Esophagus squamous epithelium (tissue), 5 donors: ENCODE measurements around the gene TWF1. TPM values are rescaled to one million over a fixed set of nuclear protein-coding genes. Genes with fewer than 3 reads are reported as not detected.
"Not testable (repeated sequence)": the region's sequence is repeated elsewhere in the genome, so short reads cannot be mapped to it uniquely, and the experiment has no call there.

Experiments used
- DNase-seq: peaks from one replicate; lab custom pipeline; 2025; lab: John Stamatoyannopoulos, UW
- H3K27ac ChIP-seq, 4 donors: fragments of 200-600 bp; sonication (generic); one replicate each; pipeline ENCODE4 v1.5.1; 2016 to 2019; ENCODE audit warnings: mild to moderate bottlenecking in 1 of 4
- H3K27me3 ChIP-seq, 4 donors: fragments of 200-600 bp; sonication (generic); 1 replicate in 3 of 4; 2 replicates in 1 of 4; pipeline versions ENCODE4 v1.5.1 to v1.6.0; 2017 to 2021; ENCODE audit warnings: antibody characterized with exemption in 1 of 4
- H3K36me3 ChIP-seq, 3 donors: fragments of 200-600 bp; sonication (generic); one replicate each; pipeline ENCODE4 v1.5.1; 2016 to 2019
- H3K4me1 ChIP-seq, 3 donors: fragments of 200-600 bp; sonication (generic); one replicate each; pipeline ENCODE4 v1.5.1; 2017 to 2019
- H3K4me3 ChIP-seq, 4 donors: fragments of 200-600 bp; sonication (generic); 1 replicate in 3 of 4; 2 replicates in 1 of 4; pipeline ENCODE4 v1.5.1; 2016 to 2019; ENCODE audit warnings: mild to moderate bottlenecking in 2 of 4, moderate library complexity in 1 of 4
- H3K9me3 ChIP-seq, 3 donors: fragments of 200-600 bp; sonication (generic); one replicate each; pipeline ENCODE4 v1.5.1; 2016 to 2019
- CTCF ChIP-seq, 6 experiments: fragments of 450-650 bp in 4 of 6; fragments of 200-600 bp in 2 of 6; sonication (generic) in 2 of 6; IDR thresholded peaks; one replicate each; pipeline ENCODE4 v1.5.1; 2016 to 2019; ENCODE audit warnings: antibody characterized with exemption in 6 of 6, mild to moderate bottlenecking in 4 of 6, moderate library complexity in 4 of 6
- POLR2A ChIP-seq, 4 donors: fragments of 450-650 bp; IDR thresholded peaks; one replicate each; pipeline ENCODE4 v1.6.1; 2017; ENCODE audit warnings: antibody characterized with exemption in 4 of 4, mild to moderate bottlenecking in 4 of 4, moderate library complexity in 3 of 4
- WGBS, 2 donors: methylation state at CpG; one replicate each; pipeline ENCODE4 v1.1.5; 2018; 5-methylcytosine and 5-hydroxymethylcytosine counted together
- intact Hi-C: fragments of 100-400 bp; cut with DNase I; formaldehyde crosslinking; loops from one replicate; pipeline ENCODE4 v1.15.0; 2022
- total RNA-seq, 4 donors: library from RNA; depleted of rRNA; stranded (reverse); fragments of >200 nt; gene quantifications; one replicate each; pipeline ENCODE4 v1.1.0, GENCODE V29; 2016
- donor health status: DM: yes; HTN: yes; CAD: no.

The TWF1 gene
- total RNA-seq, 4 donors from 2014 or later: 112 to 230 (median 194) TPM

DNA sequence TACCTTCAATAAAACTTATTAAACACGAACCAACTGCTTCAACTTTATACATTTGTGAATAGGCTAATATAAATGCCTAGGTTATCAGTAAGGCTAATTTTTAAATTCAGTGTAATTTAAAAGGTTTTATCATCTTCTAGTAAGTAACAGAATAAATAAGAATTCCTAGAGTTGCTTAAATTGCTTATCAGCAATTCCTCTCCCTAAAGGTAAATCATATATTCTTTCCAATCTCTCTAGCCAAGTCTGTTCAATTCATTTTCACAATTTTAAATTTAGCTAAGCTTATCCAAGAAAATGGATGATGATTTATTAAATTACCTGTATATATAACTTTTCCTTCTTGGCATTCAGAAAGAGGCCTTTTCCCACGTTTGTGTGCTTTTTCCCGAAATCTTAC is 52.1 kb downstream of the TWF1 start:
- no peak overlapping the region for H3K4me3 ChIP-seq
- H3K27me3 ChIP-seq: no peaks in the 10 kb centered on the region
- H3K9me3 ChIP-seq: no peaks in the 10 kb centered on the region
- peaks cover 0 to 15% (median 10%) of the 10 kb centered on the region in 3 donors for H3K4me1 ChIP-seq
- H3K36me3 ChIP-seq: peaks cover 0 to 25% (median 0%) of the 10 kb centered on the region in 3 donors
- 92 to 93% methylated on average over 3 of the region's 3 CpGs for WGBS, 2 donors
- DNase-seq: no peak
- TF ChIP-seq POLR2A (IDR thresholded peaks at IDR 0.05) (no peak), CTCF (IDR thresholded peaks at IDR 0.05) (no peak)
- no peak overlapping the region for H3K27ac ChIP-seq
- intact Hi-C loops: no loop called here

- H3K27me3 ChIP-seq: not testable (repeated sequence)
Observed at GRCh38 chr12:43751360-43751759, 54.8 kb downstream of the TWF1 start.

DNA sequence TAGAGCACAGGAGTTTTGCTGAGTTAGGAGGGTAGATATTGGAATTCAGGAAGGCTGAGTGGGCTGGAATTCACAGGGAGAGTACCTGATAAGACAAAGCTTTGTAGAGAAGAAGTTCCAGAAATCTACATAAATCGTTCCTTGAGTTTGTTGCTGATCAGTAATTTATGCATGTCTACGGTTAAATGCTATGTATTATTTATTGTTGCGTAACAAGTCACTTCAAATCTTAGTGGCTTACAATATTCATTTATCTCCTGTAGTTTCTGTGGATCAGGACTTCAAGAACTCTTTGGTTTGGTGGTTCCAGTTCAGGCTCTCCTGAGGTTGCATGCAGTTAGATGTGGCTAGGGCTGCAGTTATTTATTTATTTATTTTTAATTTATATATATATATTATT is 55.3 kb downstream of the TWF1 start:
- H3K27me3 ChIP-seq: no peaks in the 10 kb centered on the region
- H3K4me1 ChIP-seq: no peaks in the 10 kb centered on the region
- 69 to 92% methylated on average over 3 of the region's 3 CpGs for WGBS, 2 donors
- H3K36me3 ChIP-seq: peaks cover 0 to 34% (median 0%) of the 10 kb centered on the region in 3 donors
- DNase-seq: no peak
- TF ChIP-seq POLR2A (IDR thresholded peaks at IDR 0.05) (no peak), CTCF (IDR thresholded peaks at IDR 0.05) (no peak)
- H3K9me3 ChIP-seq: no peaks in the 10 kb centered on the region
- intact Hi-C loops: no loop called here
- no peak overlapping the region for H3K4me3 ChIP-seq
- H3K27ac ChIP-seq: no peak overlapping the region

More at GRCh38 chr12:43751360-43751759, 54.8 kb downstream of the TWF1 start:
- intact Hi-C loops, H3K4me1 ChIP-seq, H3K9me3 ChIP-seq, H3K27ac ChIP-seq, DNase-seq, H3K4me3 ChIP-seq: not testable (repeated sequence)
- WGBS, 2 donors: 94% methylated on average over 2 to 3 of the region's 6 CpGs
- peaks cover 0 to 32% (median 0%) of the 10 kb centered on the region in 3 donors for H3K36me3 ChIP-seq

- H3K9me3 ChIP-seq: no peaks in the 10 kb centered on the region
- 86 to 91% methylated on average over 5 of the region's 5 CpGs for WGBS, 2 donors
- no peak overlapping the region for H3K4me3 ChIP-seq
- TF ChIP-seq CTCF (IDR thresholded peaks at IDR 0.05): no peak
- no peak for TF ChIP-seq POLR2A (IDR thresholded peaks at IDR 0.05)
- H3K36me3 ChIP-seq: peaks cover 0 to 39% (median 0%) of the 10 kb centered on the region in 3 donors
- DNase-seq: no peak
- H3K27ac ChIP-seq: no peak overlapping the region
- intact Hi-C loops: no loop called here
- no peaks in the 10 kb centered on the region for H3K4me1 ChIP-seq
- H3K27me3 ChIP-seq: no peaks in the 10 kb centered on the region
Observed at GRCh38 chr12:43749016-43749415, 57.1 kb downstream of the TWF1 start.

- H3K4me1 ChIP-seq: no peaks in the 10 kb centered on the region
- intact Hi-C loops: no loop called here
- no peak overlapping the region for H3K4me3 ChIP-seq
- no peaks in the 10 kb centered on the region for H3K9me3 ChIP-seq
- H3K36me3 ChIP-seq: peaks cover 0 to 69% (median 0%) of the 10 kb centered on the region in 3 donors
- DNase-seq: no peak
- TF ChIP-seq CTCF (IDR thresholded peaks at IDR 0.05): no peak
- TF ChIP-seq POLR2A (IDR thresholded peaks at IDR 0.05): no peak
- no peak overlapping the region for H3K27ac ChIP-seq
- H3K27me3 ChIP-seq: no peaks in the 10 kb centered on the region
Observed at GRCh38 chr12:43744826-43745225, 61.3 kb downstream of the TWF1 start.

Other genes with a start within 250 kb of the TWF1 start
- 10 to 100 TPM in 3 of 4 donors, 1 to 10 TPM in 1; 5.3 to 22.2 (median 14.6) TPM for gene PUS7L, start 47.5 kb downstream of the TWF1 start, total RNA-seq
- gene IRAK4, start 47.4 kb downstream of the TWF1 start, total RNA-seq: 10 to 100 TPM; 19.8 to 26.3 (median 22.5) TPM
- 10 to 100 TPM; 15.8 to 42.2 (median 24.0) TPM for gene TMEM117, start 29.8 kb upstream of the TWF1 start, total RNA-seq